ENCODE data around the gene COL26A1.

DNA sequence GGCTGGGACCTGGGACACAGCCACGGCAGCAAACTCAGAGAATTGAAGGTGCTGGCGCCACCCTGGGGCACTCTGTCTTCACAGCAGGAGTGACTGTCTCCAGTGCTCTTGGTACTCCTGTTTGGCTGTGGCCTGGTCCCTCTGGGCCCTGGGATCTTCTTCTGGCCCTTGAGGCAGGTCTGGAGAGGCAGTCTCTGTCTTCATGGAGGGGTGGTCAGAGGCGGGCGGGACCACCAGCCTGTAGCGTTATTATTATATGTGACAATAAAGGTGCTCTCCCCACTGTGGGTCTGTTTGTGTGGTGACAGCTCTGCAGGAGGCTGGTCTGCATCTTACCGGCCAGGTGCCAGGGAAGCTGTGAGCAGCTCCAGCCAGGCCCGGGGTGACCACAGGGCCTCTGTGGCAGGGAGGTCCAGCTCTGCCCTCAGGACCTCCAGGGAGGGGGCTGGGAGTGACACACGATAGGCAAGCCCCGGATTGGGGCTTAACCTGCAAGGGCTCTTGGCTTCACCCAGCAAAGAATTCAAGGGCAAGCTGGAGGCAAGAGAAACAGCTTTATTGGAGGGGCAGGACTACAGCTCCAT, 196.2 kb downstream of the COL26A1 start:
- TF ChIP-seq, protein P1, sequence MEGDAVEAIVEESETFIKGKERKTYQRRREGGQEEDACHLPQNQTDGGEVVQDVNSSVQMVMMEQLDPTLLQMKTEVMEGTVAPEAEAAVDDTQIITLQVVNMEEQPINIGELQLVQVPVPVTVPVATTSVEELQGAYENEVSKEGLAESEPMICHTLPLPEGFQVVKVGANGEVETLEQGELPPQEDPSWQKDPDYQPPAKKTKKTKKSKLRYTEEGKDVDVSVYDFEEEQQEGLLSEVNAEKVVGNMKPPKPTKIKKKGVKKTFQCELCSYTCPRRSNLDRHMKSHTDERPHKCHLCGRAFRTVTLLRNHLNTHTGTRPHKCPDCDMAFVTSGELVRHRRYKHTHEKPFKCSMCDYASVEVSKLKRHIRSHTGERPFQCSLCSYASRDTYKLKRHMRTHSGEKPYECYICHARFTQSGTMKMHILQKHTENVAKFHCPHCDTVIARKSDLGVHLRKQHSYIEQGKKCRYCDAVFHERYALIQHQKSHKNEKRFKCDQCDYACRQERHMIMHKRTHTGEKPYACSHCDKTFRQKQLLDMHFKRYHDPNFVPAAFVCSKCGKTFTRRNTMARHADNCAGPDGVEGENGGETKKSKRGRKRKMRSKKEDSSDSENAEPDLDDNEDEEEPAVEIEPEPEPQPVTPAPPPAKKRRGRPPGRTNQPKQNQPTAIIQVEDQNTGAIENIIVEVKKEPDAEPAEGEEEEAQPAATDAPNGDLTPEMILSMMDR (IDR thresholded peaks at IDR 0.05): no peak
- TF ChIP-seq EP300 (IDR thresholded peaks at IDR 0.05) (no peak), POLR2A (IDR thresholded peaks at IDR 0.05) (no peak)

Measured in stomach (tissue), 4 donors.